Activated CD8-positive, alpha-beta T cell treated with anti-CD3 and anti-CD28 coated beads for 36 hours (primary cell): ENCODE measurements around the gene PAPSS2. TPM values are rescaled to one million over a fixed set of nuclear protein-coding genes. Genes with fewer than 3 reads are reported as not detected.

Source experiments
- ATAC-seq: fragments of 200-7000 bp; cut with Tn5 transposase; one replicate; pipeline ENCODE4 v1.10.0; 2021; ENCODE audit warnings: mild to moderate bottlenecking, moderate library complexity
- CTCF ChIA-PET: fragments of 350-600 bp; sonication (Branson Sonifier 250); formaldehyde crosslinking; loops from one replicate; lab custom pipeline; 2021; ENCODE audit warnings: antibody characterized with exemption; lab: Charles Lee
- POLR2A ChIA-PET: fragments of 350-600 bp; sonication (Branson Sonifier 250); formaldehyde crosslinking; loops from one replicate; lab custom pipeline; 2021; ENCODE audit warnings: antibody characterized with exemption; lab: Charles Lee
- DNase-seq: peaks from one replicate; pipeline ENCODE4 v3.0.0-alpha.2; 2020
- H3K27ac Mint-ChIP-seq: one replicate; pipeline ENCODE4 v1.8.0; 2021; ENCODE audit warnings: mild to moderate bottlenecking, mixed read lengths
- H3K27me3 Mint-ChIP-seq: one replicate; pipeline ENCODE4 v1.8.0; 2021; ENCODE audit warnings: mixed read lengths
- H3K36me3 Mint-ChIP-seq: one replicate; pipeline ENCODE4 v1.8.0; 2021; ENCODE audit warnings: low read depth, mixed read lengths
- H3K4me1 Mint-ChIP-seq: one replicate; pipeline ENCODE4 v1.8.0; 2021; ENCODE audit warnings: low read depth, mixed read lengths
- H3K4me3 Mint-ChIP-seq: one replicate; pipeline ENCODE4 v1.8.0; 2021; ENCODE audit warnings: mild to moderate bottlenecking, moderate library complexity, mixed read lengths
- H3K9me3 Mint-ChIP-seq: one replicate; pipeline ENCODE4 v1.8.0; 2021; ENCODE audit warnings: mixed read lengths
- intact Hi-C: fragments of 100-400 bp; cut with micrococcal nuclease; formaldehyde crosslinking; loops from one replicate; pipeline ENCODE4 v1.10.0; 2022
- total RNA-seq, 2 experiments: library from RNA; stranded (reverse); gene quantifications; one replicate each; pipeline ENCODE4 v1.2.3, GENCODE V29; 2021
- TF ChIP-seq, protein P1 (sequence below): fragments of 200-600 bp; IDR thresholded peaks from one replicate; pipeline ENCODE4 v1.8.0; 2022; ENCODE audit warnings: antibody characterized with exemption, mild to moderate bottlenecking

PAPSS2 gene
- total RNA-seq, 2 experiments from 2014 or later: 0.14 to 0.20 TPM

DNA sequence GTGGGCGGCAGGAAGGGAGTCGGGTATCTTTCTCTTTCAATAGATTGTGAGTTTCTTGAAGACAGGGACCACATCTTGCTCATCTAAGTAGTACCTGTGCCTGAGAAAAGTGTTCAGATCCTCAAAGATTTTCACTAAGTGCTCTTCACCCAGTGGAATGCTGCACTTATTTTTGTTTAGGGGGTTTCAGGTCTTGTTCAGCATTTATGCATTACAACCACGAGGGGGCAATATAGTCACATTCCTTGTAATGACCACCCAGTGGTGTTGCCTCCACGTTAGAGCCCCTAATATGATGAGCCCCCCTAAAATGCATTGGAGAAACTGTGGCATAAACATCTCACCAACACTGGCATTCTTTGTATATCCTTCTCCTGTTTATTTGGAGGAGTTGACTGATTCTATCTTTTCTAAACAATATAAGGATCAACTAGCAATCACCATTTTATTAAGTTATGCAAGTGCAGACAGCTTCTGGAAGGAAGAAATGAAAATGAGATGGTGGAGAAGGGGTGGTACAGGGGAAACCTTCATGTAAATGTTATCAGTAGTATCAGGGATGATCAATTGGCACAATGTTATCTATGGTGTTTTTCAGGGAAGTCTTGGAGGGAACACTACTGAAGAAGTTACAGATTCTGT lies 3.1 kb upstream of the PAPSS2 start:
- peaks cover 6% of the 10 kb centered on the region for H3K4me1 Mint-ChIP-seq
- TF ChIP-seq, protein P1, sequence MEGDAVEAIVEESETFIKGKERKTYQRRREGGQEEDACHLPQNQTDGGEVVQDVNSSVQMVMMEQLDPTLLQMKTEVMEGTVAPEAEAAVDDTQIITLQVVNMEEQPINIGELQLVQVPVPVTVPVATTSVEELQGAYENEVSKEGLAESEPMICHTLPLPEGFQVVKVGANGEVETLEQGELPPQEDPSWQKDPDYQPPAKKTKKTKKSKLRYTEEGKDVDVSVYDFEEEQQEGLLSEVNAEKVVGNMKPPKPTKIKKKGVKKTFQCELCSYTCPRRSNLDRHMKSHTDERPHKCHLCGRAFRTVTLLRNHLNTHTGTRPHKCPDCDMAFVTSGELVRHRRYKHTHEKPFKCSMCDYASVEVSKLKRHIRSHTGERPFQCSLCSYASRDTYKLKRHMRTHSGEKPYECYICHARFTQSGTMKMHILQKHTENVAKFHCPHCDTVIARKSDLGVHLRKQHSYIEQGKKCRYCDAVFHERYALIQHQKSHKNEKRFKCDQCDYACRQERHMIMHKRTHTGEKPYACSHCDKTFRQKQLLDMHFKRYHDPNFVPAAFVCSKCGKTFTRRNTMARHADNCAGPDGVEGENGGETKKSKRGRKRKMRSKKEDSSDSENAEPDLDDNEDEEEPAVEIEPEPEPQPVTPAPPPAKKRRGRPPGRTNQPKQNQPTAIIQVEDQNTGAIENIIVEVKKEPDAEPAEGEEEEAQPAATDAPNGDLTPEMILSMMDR: peak; percentile 75
- H3K27me3 Mint-ChIP-seq: peaks cover 39% of the 10 kb centered on the region
- no peaks in the 10 kb centered on the region for H3K36me3 Mint-ChIP-seq
- H3K9me3 Mint-ChIP-seq: no peaks in the 10 kb centered on the region
- peak; percentile 64 for ATAC-seq
- H3K27ac Mint-ChIP-seq: no peak overlapping the region
- intact Hi-C loops: loop anchor here (5.0 kb wide), 2 partner anchors 81 to 124 kb away; no protein-coding TSS in a partner anchor
- POLR2A ChIA-PET: no interaction called here
- no peak overlapping the region for H3K4me3 Mint-ChIP-seq
- CTCF ChIA-PET: interaction anchor here (0.7 to 4.5 kb wide), 4 partner anchors 11 to 117 kb away, joined by 3 to 20 read pairs (median 4); no protein-coding TSS in a partner anchor
- no peak for DNase-seq

- Mint-ChIP-seq H3K36me3 (no peaks in the 10 kb centered on the region), H3K4me1 (peaks cover 6% of the 10 kb centered on the region), H3K4me3 (no peak overlapping the region), H3K27me3 (peaks cover 45% of the 10 kb centered on the region), H3K9me3 (no peaks in the 10 kb centered on the region), H3K27ac (no peak overlapping the region)
- ChIA-PET CTCF (interaction anchor here (0.7 to 4.5 kb wide), 7 partner anchors 8 to 116 kb away, joined by 3 to 20 read pairs (median 3); no protein-coding TSS in a partner anchor), POLR2A (no interaction called here)
- intact Hi-C loops: loop anchor here (5.0 kb wide), 2 partner anchors 80 to 125 kb away; no protein-coding TSS in a partner anchor
- no peak for DNase-seq
- ATAC-seq: no peak
- TF ChIP-seq, protein P1: no peak
These were observed 2.3 kb upstream of the PAPSS2 start for GRCh38 chr10:87657371-87657770.

DNA sequence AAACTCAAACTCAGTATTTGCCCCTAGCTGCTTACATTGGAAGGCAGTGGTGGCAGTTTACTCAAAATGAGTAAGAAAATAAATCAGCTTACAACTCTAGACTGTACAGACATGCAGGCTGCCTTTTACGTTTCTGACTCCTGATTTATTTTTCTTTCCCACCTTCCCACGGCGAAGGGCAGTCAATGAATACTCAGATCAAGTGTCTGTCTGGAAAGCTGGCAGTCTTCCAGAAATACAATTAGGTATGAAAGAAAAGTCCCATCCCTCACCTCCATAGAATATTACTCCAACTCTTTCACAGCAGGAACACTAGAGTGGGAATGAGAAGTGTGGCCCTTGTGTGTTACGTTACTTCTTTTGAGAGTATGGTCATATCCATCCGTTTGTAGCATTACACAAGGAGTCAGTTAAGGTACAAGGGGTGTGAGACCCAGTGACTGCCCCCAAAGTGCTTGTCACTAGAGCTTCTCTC lies 1.3 kb upstream of the PAPSS2 start:
- DNase-seq (no peak), ATAC-seq (no peak)
- H3K27me3 Mint-ChIP-seq: peaks cover 41% of the 10 kb centered on the region
- H3K4me1 Mint-ChIP-seq: peaks cover 6% of the 10 kb centered on the region
- H3K4me3 Mint-ChIP-seq: no peak overlapping the region
- no peaks in the 10 kb centered on the region for H3K36me3 Mint-ChIP-seq
- CTCF ChIA-PET: interaction anchor here (1.0 to 4.5 kb wide), 4 partner anchors 9 to 101 kb away, joined by 3 to 20 read pairs (median 5); no protein-coding TSS in a partner anchor
- no peaks in the 10 kb centered on the region for H3K9me3 Mint-ChIP-seq
- POLR2A ChIA-PET: no interaction called here
- TF ChIP-seq, protein P1: no peak
- intact Hi-C loops: loop anchor here (5.0 kb wide), 2 partner anchors 79 to 126 kb away; no protein-coding TSS in a partner anchor
- H3K27ac Mint-ChIP-seq: no peak overlapping the region

GRCh38 chr10:87658858-87659555 lies 671 bp upstream of the PAPSS2 start:
- ATAC-seq: peak; percentile 35
- DNase-seq: no peak
- TF ChIP-seq, protein P1: no peak
- Mint-ChIP-seq H3K27me3 (peaks cover 41% of the 10 kb centered on the region), H3K27ac (no peak overlapping the region), H3K4me1 (peaks cover 6% of the 10 kb centered on the region), H3K4me3 (peak overlapping the region; percentile 64), H3K36me3 (no peaks in the 10 kb centered on the region), H3K9me3 (no peaks in the 10 kb centered on the region)
- ChIA-PET CTCF (interaction anchor here (1.0 to 4.5 kb wide), 4 partner anchors 10 to 101 kb away, joined by 3 to 20 read pairs (median 5); no protein-coding TSS in a partner anchor), POLR2A (no interaction called here)
- intact Hi-C loops: loop anchor here (5.0 kb wide), 2 partner anchors 78 to 127 kb away; no protein-coding TSS in a partner anchor
